Hematopoietic multipotent progenitor cell treated with erythropoietin and hydrocortisone succinate and interleukin-3 and kit ligand, for 8 days (in vitro differentiated cells): ENCODE measurements around the gene CBL.

Source experiments
- DNase-seq: peaks from one replicate; pipeline ENCODE4 v3.0.0-alpha.2; 2015

Gene CBL

GRCh38 chr11:119277660-119278059, 71.5 kb downstream of the CBL start:
- no peak for DNase-seq

- peak; percentile 21 for DNase-seq
These were observed 76.4 kb downstream of the CBL start for GRCh38 chr11:119282495-119282894.

- DNase-seq: peak; percentile 61
These were observed 78.4 kb downstream of the CBL start for GRCh38 chr11:119284344-119285157.

GRCh38 chr11:119285431-119285830, 79.3 kb downstream of the CBL start:
- DNase-seq: no peak

- DNase-seq: no peak
These were observed 82.1 kb downstream of the CBL start for GRCh38 chr11:119288219-119288618.

GRCh38 chr11:119290894-119291497, 84.9 kb downstream of the CBL start:
- no peak for DNase-seq

- no peak for DNase-seq
These were observed 87.3 kb downstream of the CBL start for GRCh38 chr11:119293461-119293860.

- peak; percentile 6 for DNase-seq
These were observed 89.0 kb downstream of the CBL start for GRCh38 chr11:119295178-119295577.

GRCh38 chr11:119297938-119298337, 91.8 kb downstream of the CBL start:
- DNase-seq: no peak

GRCh38 chr11:119298726-119299125, 92.6 kb downstream of the CBL start:
- no peak for DNase-seq

- no peak for DNase-seq
These were observed 93.3 kb downstream of the CBL start for GRCh38 chr11:119299416-119299815.

GRCh38 chr11:119300198-119300964, 94.2 kb downstream of the CBL start:
- DNase-seq: no peak

- DNase-seq: no peak
These were observed 97.1 kb downstream of the CBL start for GRCh38 chr11:119303227-119303718.

GRCh38 chr11:119305556-119306372, 99.6 kb downstream of the CBL start:
- no peak for DNase-seq

GRCh38 chr11:119306373-119306890, 100.3 kb downstream of the CBL start:
- no peak for DNase-seq

GRCh38 chr11:119307219-119307618, 101.1 kb downstream of the CBL start:
- DNase-seq: no peak

GRCh38 chr11:119307974-119308373, 101.8 kb downstream of the CBL start:
- no peak for DNase-seq

GRCh38 chr11:119309411-119309810, 103.3 kb downstream of the CBL start:
- no peak for DNase-seq

- no peak for DNase-seq
These were observed 104.0 kb downstream of the CBL start for GRCh38 chr11:119309953-119310681.

- DNase-seq: no peak
These were observed 104.5 kb downstream of the CBL start for GRCh38 chr11:119310682-119311052.

- no peak for DNase-seq
These were observed 108.6 kb downstream of the CBL start for GRCh38 chr11:119314726-119315125.
